ENCODE data around the gene CAMKV.

DNA sequence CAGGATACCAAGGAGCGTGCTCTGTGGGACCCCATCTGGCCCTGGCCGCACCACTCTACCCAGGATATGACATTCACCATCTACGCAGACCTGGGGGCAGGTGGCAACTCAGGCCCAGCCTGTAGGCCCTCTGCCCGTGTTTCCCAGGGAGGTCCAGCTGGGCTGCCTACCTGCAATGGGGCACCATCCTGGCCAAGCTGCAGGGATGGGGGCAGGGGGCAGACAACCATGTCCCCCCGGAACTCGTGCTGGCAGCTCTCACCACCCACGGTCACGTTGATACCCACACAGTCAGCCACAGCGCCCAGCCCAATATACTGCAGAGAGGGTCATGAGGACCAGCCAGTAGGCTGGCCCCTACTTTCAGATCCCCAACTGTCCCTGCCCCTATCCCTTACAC is 26.1 kb upstream of the CAMKV start:
- TF ChIP-seq SIN3A (IDR thresholded peaks at IDR 0.05; ENCODE audit: low read depth, low read length) (no peak), BHLHE40 (IDR thresholded peaks at IDR 0.05; ENCODE audit: borderline replicate concordance in 1 of 2, low read depth in 2 of 2, low read length in 1 of 2) (no peak)

Data from GM12878 (cell line).